ENCODE results near the gene SALL1.

- TF ChIP-seq ZNF274 (IDR thresholded peaks at IDR 0.05; ENCODE audit: low read depth, low read length) = no peak
- TF ChIP-seq YY1 (IDR thresholded peaks at IDR 0.05; ENCODE audit: insufficient read depth, insufficient read length) = no peak
Observed at GRCh38 chr16:51163894-51164566, 13.0 kb upstream of the SALL1 start.

All from NT2/D1 (cell line).